Activated CD8-positive, alpha-beta T cell treated with anti-CD3 and anti-CD28 coated beads, Interleukin-2, amount 10 ng/mL, durations not matched to agents 7 days and 5 days (primary cell): ENCODE data around the gene PLN. TPM values are rescaled to one million over a fixed set of nuclear protein-coding genes. Genes with fewer than 3 reads are reported as not detected.

Experiments
- ATAC-seq: fragments of 150-1000 bp; cut with Tn5 transposase; one replicate; pipeline ENCODE4 v1.10.0; 2021; ENCODE audit warnings: moderate library complexity
- CTCF ChIA-PET: fragments of 350-600 bp; sonication (Branson Sonifier 250); formaldehyde crosslinking; loops from one replicate; lab custom pipeline; 2021; ENCODE audit warnings: antibody characterized with exemption; lab: Charles Lee
- POLR2A ChIA-PET: fragments of 350-600 bp; sonication (Branson Sonifier 250); formaldehyde crosslinking; loops from one replicate; lab custom pipeline; 2021; ENCODE audit warnings: antibody characterized with exemption; lab: Charles Lee
- DNase-seq: peaks from one replicate; pipeline ENCODE4 v3.0.0-alpha.2; 2020
- H3K27ac Mint-ChIP-seq: one replicate; pipeline ENCODE4 v1.8.0; 2021; ENCODE audit warnings: mild to moderate bottlenecking, mixed read lengths
- H3K27me3 Mint-ChIP-seq: one replicate; pipeline ENCODE4 v1.8.0; 2021; ENCODE audit warnings: low read depth, mixed read lengths
- H3K36me3 Mint-ChIP-seq: one replicate; pipeline ENCODE4 v1.8.0; 2021; ENCODE audit warnings: low read depth, mixed read lengths
- H3K4me1 Mint-ChIP-seq: one replicate; pipeline ENCODE4 v1.8.0; 2021; ENCODE audit warnings: low read depth, mixed read lengths
- H3K4me3 Mint-ChIP-seq: one replicate; pipeline ENCODE4 v1.8.0; 2021; ENCODE audit warnings: mild to moderate bottlenecking, mixed read lengths
- H3K9me3 Mint-ChIP-seq: one replicate; pipeline ENCODE4 v1.8.0; 2022; ENCODE audit warnings: mixed read lengths; ENCODE audit not compliant: insufficient read depth
- total RNA-seq, 2 experiments: library from RNA; stranded (reverse); gene quantifications; one replicate each; pipeline ENCODE4 v1.2.3, GENCODE V29; 2021

PLN gene
- total RNA-seq, 2 experiments from 2014 or later: not detected

- Mint-ChIP-seq H3K4me3 (no peak overlapping the region), H3K9me3 (no peaks in the 10 kb centered on the region), H3K4me1 (peaks cover 7% of the 10 kb centered on the region), H3K27ac (no peak overlapping the region), H3K36me3 (peaks cover 21% of the 10 kb centered on the region), H3K27me3 (no peaks in the 10 kb centered on the region)
- peak; percentile 87 for ATAC-seq
- POLR2A ChIA-PET: interaction anchor here (0.6 to 1.1 kb wide), 2 partner anchors 183 to 236 kb away, joined by 3 to 4 read pairs; no protein-coding TSS in a partner anchor
- peak; percentile 48 for DNase-seq
- CTCF ChIA-PET: interaction anchor here (0.6 to 2.7 kb wide), 71 partner anchors 8 to 748 kb away, joined by 3 to 36 read pairs (median 5); partner anchors contain the start of genes CEP85L and PLN
Observed at GRCh38 chr6:118565311-118565960, 17.3 kb downstream of the PLN start.

GRCh38 chr6:118567974-118568373, 19.9 kb downstream of the PLN start:
- ATAC-seq: no peak
- POLR2A ChIA-PET: no interaction called here
- no peaks in the 10 kb centered on the region for H3K27me3 Mint-ChIP-seq
- no peaks in the 10 kb centered on the region for H3K9me3 Mint-ChIP-seq
- peaks cover 10% of the 10 kb centered on the region for H3K4me1 Mint-ChIP-seq
- H3K36me3 Mint-ChIP-seq: peaks cover 17% of the 10 kb centered on the region
- no peak for DNase-seq
- no peak overlapping the region for H3K27ac Mint-ChIP-seq
- no peak overlapping the region for H3K4me3 Mint-ChIP-seq
- CTCF ChIA-PET: interaction anchor here (0.6 to 0.8 kb wide), 2 partner anchors 9 to 276 kb away, joined by 3 read pairs; no protein-coding TSS in a partner anchor

- CTCF ChIA-PET: interaction anchor here (1.0 kb wide), 1 partner anchor 11 kb away, joined by 3 read pairs; no protein-coding TSS in a partner anchor
- Mint-ChIP-seq H3K9me3 (peaks cover 8% of the 10 kb centered on the region), H3K4me3 (no peak overlapping the region), H3K4me1 (peaks cover 10% of the 10 kb centered on the region), H3K36me3 (peaks cover 23% of the 10 kb centered on the region), H3K27ac (no peak overlapping the region), H3K27me3 (no peaks in the 10 kb centered on the region)
- POLR2A ChIA-PET: no interaction called here
- ATAC-seq (no peak), DNase-seq (no peak)
Observed at GRCh38 chr6:118569498-118569897, 21.4 kb downstream of the PLN start.

- Mint-ChIP-seq H3K36me3 (peaks cover 29% of the 10 kb centered on the region), H3K4me1 (peaks cover 2% of the 10 kb centered on the region), H3K4me3 (no peak overlapping the region), H3K27me3 (no peaks in the 10 kb centered on the region), H3K9me3 (peaks cover 23% of the 10 kb centered on the region), H3K27ac (no peak overlapping the region)
- DNase-seq: no peak
- CTCF ChIA-PET: no interaction called here
- no peak for ATAC-seq
- POLR2A ChIA-PET: no interaction called here
Observed at GRCh38 chr6:118571121-118571520, 23.0 kb downstream of the PLN start.

GRCh38 chr6:118574051-118574865, 26.2 kb downstream of the PLN start:
- Mint-ChIP-seq H3K36me3 (peaks cover 57% of the 10 kb centered on the region), H3K9me3 (peaks cover 44% of the 10 kb centered on the region)
- no peak for DNase-seq

GRCh38 chr6:118577972-118578371, 29.9 kb downstream of the PLN start:
- Mint-ChIP-seq H3K27me3 (no peaks in the 10 kb centered on the region), H3K9me3 (peaks cover 57% of the 10 kb centered on the region), H3K4me3 (no peak overlapping the region), H3K27ac (no peak overlapping the region), H3K4me1 (no peaks in the 10 kb centered on the region), H3K36me3 (peaks cover 86% of the 10 kb centered on the region)
- ChIA-PET CTCF (interaction anchor here (1.5 kb wide), 1 partner anchor 39 kb away, joined by 3 read pairs; no protein-coding TSS in a partner anchor), POLR2A (no interaction called here)
- ATAC-seq: no peak
- no peak for DNase-seq

More at GRCh38 chr6:118574051-118574865, 26.2 kb downstream of the PLN start:
- ChIA-PET CTCF (interaction anchor here (1.0 to 2.4 kb wide), 5 partner anchors 9 to 23 kb away, joined by 3 to 15 read pairs (median 4); no protein-coding TSS in a partner anchor), POLR2A (no interaction called here)
- Mint-ChIP-seq H3K27ac (peak overlapping the region; percentile 69), H3K27me3 (no peaks in the 10 kb centered on the region), H3K4me3 (no peak overlapping the region), H3K4me1 (peaks cover 2% of the 10 kb centered on the region)
- peak; percentile 44 for ATAC-seq

- H3K9me3 Mint-ChIP-seq: peaks cover 57% of the 10 kb centered on the region
- no peak overlapping the region for H3K4me3 Mint-ChIP-seq
- CTCF ChIA-PET: interaction anchor here (0.8 to 1.5 kb wide), 2 partner anchors 13 to 38 kb away, joined by 3 read pairs; no protein-coding TSS in a partner anchor
- H3K36me3 Mint-ChIP-seq: peaks cover 87% of the 10 kb centered on the region
- no peak for ATAC-seq
- H3K4me1 Mint-ChIP-seq: no peaks in the 10 kb centered on the region
- POLR2A ChIA-PET: no interaction called here
- no peaks in the 10 kb centered on the region for H3K27me3 Mint-ChIP-seq
- H3K27ac Mint-ChIP-seq: no peak overlapping the region
- DNase-seq: no peak
Observed at GRCh38 chr6:118578617-118579016, 30.5 kb downstream of the PLN start.

GRCh38 chr6:118579786-118580185, 31.7 kb downstream of the PLN start:
- Mint-ChIP-seq H3K4me3 (no peak overlapping the region), H3K36me3 (peaks cover 76% of the 10 kb centered on the region), H3K9me3 (peaks cover 46% of the 10 kb centered on the region), H3K27ac (no peak overlapping the region), H3K4me1 (no peaks in the 10 kb centered on the region), H3K27me3 (no peaks in the 10 kb centered on the region)
- ATAC-seq (no peak), DNase-seq (no peak)
- ChIA-PET CTCF (interaction anchor here (0.7 to 2.2 kb wide), 11 partner anchors 10 to 530 kb away, joined by 3 to 17 read pairs (median 4); no protein-coding TSS in a partner anchor), POLR2A (no interaction called here)

- ChIA-PET POLR2A (no interaction called here), CTCF (interaction anchor here (0.6 to 2.2 kb wide), 13 partner anchors 11 to 529 kb away, joined by 3 to 17 read pairs (median 3); no protein-coding TSS in a partner anchor)
- Mint-ChIP-seq H3K4me3 (no peak overlapping the region), H3K4me1 (no peaks in the 10 kb centered on the region), H3K36me3 (peaks cover 75% of the 10 kb centered on the region), H3K27me3 (no peaks in the 10 kb centered on the region), H3K27ac (peak overlapping the region; percentile 10), H3K9me3 (peaks cover 36% of the 10 kb centered on the region)
- DNase-seq (peak; percentile 40), ATAC-seq (peak; percentile 70)
Observed at GRCh38 chr6:118580585-118581419, 32.7 kb downstream of the PLN start.

GRCh38 chr6:118581489-118581959, 33.4 kb downstream of the PLN start:
- DNase-seq: no peak
- peak overlapping the region; percentile 10 for H3K27ac Mint-ChIP-seq
- ChIA-PET CTCF (interaction anchor here (0.6 to 2.2 kb wide), 3 partner anchors 16 to 37 kb away, joined by 3 to 17 read pairs (median 3); no protein-coding TSS in a partner anchor), POLR2A (no interaction called here)
- no peak overlapping the region for H3K4me3 Mint-ChIP-seq
- no peaks in the 10 kb centered on the region for H3K4me1 Mint-ChIP-seq
- ATAC-seq: no peak
- peaks cover 70% of the 10 kb centered on the region for H3K36me3 Mint-ChIP-seq
- no peaks in the 10 kb centered on the region for H3K27me3 Mint-ChIP-seq
- peaks cover 30% of the 10 kb centered on the region for H3K9me3 Mint-ChIP-seq

- no peaks in the 10 kb centered on the region for H3K27me3 Mint-ChIP-seq
- CTCF ChIA-PET: interaction anchor here (1.1 kb wide), 1 partner anchor 9 kb away, joined by 4 read pairs; no protein-coding TSS in a partner anchor
- no peak for ATAC-seq
- H3K27ac Mint-ChIP-seq: no peak overlapping the region
- no peaks in the 10 kb centered on the region for H3K4me1 Mint-ChIP-seq
- POLR2A ChIA-PET: interaction anchor here (0.5 kb wide), 1 partner anchor 17 kb away, joined by 6 read pairs; no protein-coding TSS in a partner anchor
- H3K36me3 Mint-ChIP-seq: peaks cover 52% of the 10 kb centered on the region
- peaks cover 8% of the 10 kb centered on the region for H3K9me3 Mint-ChIP-seq
- no peak overlapping the region for H3K4me3 Mint-ChIP-seq
- DNase-seq: no peak
Observed at GRCh38 chr6:118584911-118585310, 36.8 kb downstream of the PLN start.
